Mesangial cell (primary cell): ENCODE measurements around the gene ZNF536. TPM values are rescaled to one million over a fixed set of nuclear protein-coding genes. Genes with fewer than 3 reads are reported as not detected.

Experiments used
- total RNA-seq: library from RNA; depleted of rRNA; stranded (reverse); fragments of >200 nt; gene quantifications from 2 replicates; pipeline ENCODE4 v1.2.3, GENCODE V29; 2015

ZNF536 gene
- 0.33 and 0.38 TPM in 2 replicates for total RNA-seq

DNA sequence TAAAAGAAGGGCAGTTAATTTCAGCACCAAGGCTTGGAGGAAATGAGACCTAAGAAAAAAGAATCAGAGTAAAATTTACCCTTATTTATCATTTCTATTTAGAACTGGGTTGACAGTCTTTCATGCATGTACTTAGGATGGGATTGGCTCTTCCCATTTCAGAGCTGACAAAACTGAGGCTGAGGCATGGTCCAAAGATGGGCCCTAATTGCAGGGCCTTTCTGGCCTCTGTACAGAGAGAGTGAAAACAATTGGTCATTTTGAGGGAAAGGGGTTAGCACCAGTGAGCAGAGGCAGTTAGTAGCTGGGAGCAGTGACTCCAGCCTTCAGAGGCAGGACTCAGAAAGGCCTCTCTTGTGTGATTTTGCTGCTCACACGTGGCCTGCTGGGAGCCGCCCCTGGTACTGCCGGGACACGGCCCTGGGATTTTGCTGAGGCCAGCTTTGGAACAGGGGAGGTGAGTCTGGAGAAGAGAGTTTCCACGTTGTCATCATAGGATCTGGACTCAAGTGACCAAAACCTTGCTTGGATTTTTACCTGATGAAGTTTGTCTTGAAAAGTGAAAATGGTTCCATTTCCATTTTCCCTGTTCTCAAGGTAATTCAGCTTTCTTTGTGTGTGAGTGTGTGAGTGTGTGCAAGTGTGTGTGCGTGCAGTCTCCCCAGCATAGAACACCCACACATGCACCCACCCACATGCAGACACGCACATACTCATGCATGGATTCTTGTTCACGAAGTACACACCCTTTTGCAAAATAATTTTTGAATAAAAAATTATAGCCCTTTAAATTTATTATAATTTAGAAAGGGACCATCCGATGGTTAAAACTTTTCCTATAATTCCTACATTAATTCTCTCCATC is at the start of gene ZNF536:
ZNF536 (plus strand) TSS at position 425 of the 865 bp plus-strand sequence. CDS start 71,179 bp downstream, outside the sequence.

